Rectal smooth muscle tissue (tissue), 1 donor: Measurements from ENCODE around the gene DMD.
"Not testable (repeated sequence)": the region's sequence is repeated elsewhere in the genome, so short reads cannot be mapped to it uniquely, and the experiment has no call there.

Experiments
- H3K27ac ChIP-seq: one replicate; pipeline ENCODE4 v1.7.0; 2013; ENCODE audit warnings: low read depth, low read length, inconsistent platforms
- H3K27me3 ChIP-seq: one replicate; pipeline ENCODE4 v1.7.0; 2013; ENCODE audit warnings: low read length; ENCODE audit not compliant: control insufficient read depth, insufficient read depth
- H3K36me3 ChIP-seq: one replicate; pipeline ENCODE4 v1.7.0; 2013; ENCODE audit warnings: low read length; ENCODE audit not compliant: control insufficient read depth, insufficient read depth
- H3K4me1 ChIP-seq: one replicate; pipeline ENCODE4 v1.7.0; 2013; ENCODE audit warnings: low read length; ENCODE audit not compliant: control insufficient read depth, insufficient read depth
- H3K4me3 ChIP-seq: one replicate; pipeline ENCODE4 v1.7.0; 2013; ENCODE audit warnings: low read length
- H3K9ac ChIP-seq: one replicate; pipeline ENCODE4 v1.7.0; 2013; ENCODE audit warnings: low read length

DMD gene

DNA sequence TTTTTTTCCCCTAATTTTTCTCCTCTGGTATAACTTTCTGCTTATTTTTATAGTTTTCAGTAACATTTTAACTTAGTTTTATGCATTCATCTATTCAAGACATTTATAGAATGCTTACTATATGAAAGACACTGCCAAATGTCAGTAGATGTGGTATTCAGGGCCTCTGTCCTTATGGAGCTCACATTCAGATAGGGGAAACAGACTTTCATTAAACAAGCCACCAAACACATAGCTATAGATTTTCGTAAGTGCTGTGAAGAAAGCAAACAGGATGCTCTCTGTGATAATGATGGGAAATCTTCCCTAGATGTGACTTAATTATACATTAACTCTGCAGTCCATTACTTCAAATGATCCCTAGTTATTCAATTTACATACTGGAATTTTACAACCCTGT, 1777.5 kb downstream of the DMD start:
- no peak overlapping the region for H3K9ac ChIP-seq
- H3K27ac ChIP-seq, result no peak overlapping the region
- H3K36me3 ChIP-seq, result no peaks in the 10 kb centered on the region
- no peaks in the 10 kb centered on the region for H3K4me1 ChIP-seq
- no peaks in the 10 kb centered on the region for H3K27me3 ChIP-seq
- no peak overlapping the region for H3K4me3 ChIP-seq

DNA sequence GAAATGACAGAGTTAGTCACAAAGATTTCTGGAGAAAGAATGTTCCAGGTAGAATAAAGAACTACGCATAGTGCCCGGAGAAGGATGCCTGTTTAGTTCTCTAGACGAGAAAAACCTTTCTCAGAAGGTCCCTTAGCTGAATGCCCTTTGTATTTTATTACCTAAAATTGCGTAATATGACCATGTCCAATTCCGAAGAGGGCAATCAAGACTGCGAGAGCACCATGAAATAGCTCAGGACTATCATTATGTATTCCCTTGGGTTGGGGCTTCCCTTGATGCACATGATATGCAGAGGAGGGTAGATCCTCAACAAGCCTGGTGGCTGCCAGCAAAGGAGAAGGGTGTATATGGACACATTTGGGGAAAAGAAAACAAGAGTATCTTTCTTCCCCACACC, 1781.4 kb downstream of the DMD start:
- Histone ChIP-seq H3K4me1 (no peaks in the 10 kb centered on the region), H3K27ac (no peak overlapping the region), H3K27me3 (no peaks in the 10 kb centered on the region), H3K9ac (no peak overlapping the region), H3K36me3 (no peaks in the 10 kb centered on the region), H3K4me3 (no peak overlapping the region)

DNA sequence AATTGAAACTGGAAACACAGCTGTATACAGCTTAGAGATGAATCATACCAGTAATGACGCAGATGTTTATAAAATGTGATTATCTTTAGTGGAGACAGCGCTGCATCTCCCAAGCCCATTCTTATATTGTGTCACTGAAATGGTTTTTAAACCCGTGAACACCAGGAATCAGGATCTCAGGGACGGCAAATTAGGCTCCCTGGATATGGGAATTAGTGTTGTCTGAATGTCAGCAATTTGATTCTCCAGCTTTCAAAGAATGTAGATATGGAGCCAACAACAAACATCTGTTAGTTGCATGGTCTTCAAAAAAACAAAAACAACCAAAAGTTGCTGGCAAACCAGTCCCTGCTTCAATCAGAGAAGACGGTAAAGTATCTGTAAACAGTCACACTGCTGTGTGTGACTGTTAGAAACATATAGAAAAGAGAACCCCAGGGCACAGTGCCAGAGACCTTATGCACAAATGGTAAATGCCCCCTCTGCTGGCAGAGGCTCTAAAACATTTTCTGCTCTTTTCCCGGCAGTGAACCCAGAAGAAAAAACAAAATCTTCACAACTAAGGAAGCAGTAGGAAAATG, 1787.7 kb downstream of the DMD start:
- no peaks in the 10 kb centered on the region for H3K27me3 ChIP-seq
- H3K9ac ChIP-seq, result no peak overlapping the region
- no peaks in the 10 kb centered on the region for H3K4me1 ChIP-seq
- H3K4me3 ChIP-seq, result no peak overlapping the region
- H3K27ac ChIP-seq, result no peak overlapping the region
- H3K36me3 ChIP-seq, result no peaks in the 10 kb centered on the region

DNA sequence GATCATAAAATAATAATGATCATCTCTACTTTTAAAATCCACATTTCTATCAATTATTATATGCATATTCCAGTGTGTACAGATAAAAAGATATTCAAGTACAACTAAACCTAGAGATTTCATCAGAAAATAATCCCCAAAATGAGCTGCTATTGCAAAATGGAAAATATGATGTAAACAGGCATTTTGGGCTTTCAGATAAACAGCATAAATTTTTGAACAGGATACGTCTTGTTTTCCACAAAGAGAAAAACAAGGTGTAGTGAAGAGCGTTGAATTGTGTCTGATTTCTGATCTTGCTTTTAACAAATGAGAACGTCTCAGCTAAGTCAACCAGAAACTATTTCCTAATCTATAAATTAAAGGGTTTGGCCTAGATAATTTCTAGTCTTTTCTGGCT, 1789.9 kb downstream of the DMD start:
- no peak overlapping the region for H3K27ac ChIP-seq
- H3K4me3 ChIP-seq, result no peak overlapping the region
- no peaks in the 10 kb centered on the region for H3K27me3 ChIP-seq
- no peak overlapping the region for H3K9ac ChIP-seq
- H3K36me3 ChIP-seq, result no peaks in the 10 kb centered on the region
- no peaks in the 10 kb centered on the region for H3K4me1 ChIP-seq

DNA sequence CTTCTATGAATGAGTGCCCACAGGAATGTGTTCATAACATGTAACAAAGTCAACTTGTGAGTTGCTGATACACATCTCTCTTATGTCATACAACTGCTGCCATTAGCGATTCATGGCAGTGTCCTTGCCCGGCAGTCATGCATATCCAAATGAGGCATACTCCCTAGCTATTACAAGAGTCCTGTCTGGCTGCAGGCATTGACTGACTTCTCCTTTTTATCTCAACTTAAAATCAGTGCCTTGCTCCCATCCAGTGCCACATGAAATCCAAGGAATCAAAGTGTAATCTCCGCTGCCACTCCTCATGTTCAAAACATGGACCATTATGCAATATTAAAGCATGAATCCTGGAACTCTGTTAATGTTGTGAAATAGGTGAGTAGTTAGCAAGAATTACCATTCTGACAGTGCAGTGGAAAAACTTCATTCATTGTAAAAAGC, 1790.6 kb downstream of the DMD start:
- H3K4me3 ChIP-seq, result no peak overlapping the region
- no peaks in the 10 kb centered on the region for H3K36me3 ChIP-seq
- H3K27me3 ChIP-seq, result no peaks in the 10 kb centered on the region
- no peaks in the 10 kb centered on the region for H3K4me1 ChIP-seq
- no peak overlapping the region for H3K27ac ChIP-seq
- no peak overlapping the region for H3K9ac ChIP-seq

DNA sequence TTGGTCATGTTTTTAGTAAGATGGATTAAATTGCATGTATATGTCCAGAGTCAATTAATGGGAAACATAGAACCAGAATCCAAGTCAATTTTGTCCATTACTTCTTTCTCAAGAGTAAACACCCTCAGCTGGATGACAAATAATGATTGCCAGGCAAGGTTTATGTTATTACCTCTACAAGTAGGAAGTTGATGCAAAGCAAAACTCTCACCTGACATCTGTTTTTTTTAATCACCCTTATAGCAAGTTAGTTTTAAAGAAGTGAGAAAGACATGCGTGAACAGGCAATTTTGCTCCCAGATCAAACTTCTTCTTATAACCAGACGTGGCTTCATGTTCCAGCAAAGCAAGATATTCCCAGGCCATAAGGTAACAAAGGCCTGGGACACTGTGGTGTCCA, 1791.0 kb downstream of the DMD start:
- no peak overlapping the region for H3K4me3 ChIP-seq
- no peak overlapping the region for H3K27ac ChIP-seq
- H3K9ac ChIP-seq, result no peak overlapping the region
- H3K27me3 ChIP-seq, result no peaks in the 10 kb centered on the region
- no peaks in the 10 kb centered on the region for H3K4me1 ChIP-seq
- H3K36me3 ChIP-seq, result no peaks in the 10 kb centered on the region

DNA sequence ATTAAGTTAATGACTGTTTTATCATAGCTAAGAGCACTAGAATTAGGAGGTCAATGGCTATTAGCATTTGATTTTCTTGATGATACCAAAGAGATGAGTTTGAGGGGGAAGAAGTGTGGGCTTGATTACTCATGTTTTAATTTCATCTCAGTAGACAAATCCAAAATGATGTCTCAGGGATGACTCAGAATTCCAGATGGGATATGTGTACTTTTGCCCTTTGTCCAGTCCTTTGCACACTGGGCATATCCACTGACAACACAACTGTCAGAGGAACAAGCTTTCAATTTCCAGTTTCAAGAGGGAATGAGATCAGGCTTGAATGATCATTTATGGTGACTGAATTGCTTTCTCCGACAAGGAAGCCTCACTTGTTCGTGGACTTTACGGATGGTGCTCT, 1814.2 kb downstream of the DMD start:
- H3K9ac ChIP-seq, result no peak overlapping the region
- no peak overlapping the region for H3K27ac ChIP-seq
- H3K27me3 ChIP-seq, result no peaks in the 10 kb centered on the region
- no peaks in the 10 kb centered on the region for H3K36me3 ChIP-seq
- no peak overlapping the region for H3K4me3 ChIP-seq
- H3K4me1 ChIP-seq, result no peaks in the 10 kb centered on the region

DNA sequence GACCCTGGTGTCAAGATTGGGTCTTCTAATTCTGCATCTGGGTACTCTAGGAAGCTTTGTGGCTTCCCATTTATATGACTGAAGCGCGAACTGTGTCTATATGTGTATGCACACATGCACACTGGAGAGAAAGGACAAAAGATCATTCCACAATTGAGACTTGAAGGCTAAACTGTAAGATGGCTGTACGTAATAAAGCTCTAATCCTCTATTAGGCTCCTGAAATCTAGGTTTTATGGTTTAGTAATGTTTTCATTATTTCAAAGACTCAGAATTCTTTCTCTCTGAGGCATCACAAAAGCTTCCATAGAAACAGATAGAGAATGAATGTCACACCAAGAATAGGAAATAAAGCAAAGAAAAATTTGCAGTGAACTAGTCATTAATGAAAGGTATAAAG, 1818.8 kb downstream of the DMD start:
- no peak overlapping the region for H3K4me3 ChIP-seq
- no peak overlapping the region for H3K9ac ChIP-seq
- H3K27ac ChIP-seq, result no peak overlapping the region
- no peaks in the 10 kb centered on the region for H3K4me1 ChIP-seq
- H3K27me3 ChIP-seq, result no peaks in the 10 kb centered on the region
- no peaks in the 10 kb centered on the region for H3K36me3 ChIP-seq

DNA sequence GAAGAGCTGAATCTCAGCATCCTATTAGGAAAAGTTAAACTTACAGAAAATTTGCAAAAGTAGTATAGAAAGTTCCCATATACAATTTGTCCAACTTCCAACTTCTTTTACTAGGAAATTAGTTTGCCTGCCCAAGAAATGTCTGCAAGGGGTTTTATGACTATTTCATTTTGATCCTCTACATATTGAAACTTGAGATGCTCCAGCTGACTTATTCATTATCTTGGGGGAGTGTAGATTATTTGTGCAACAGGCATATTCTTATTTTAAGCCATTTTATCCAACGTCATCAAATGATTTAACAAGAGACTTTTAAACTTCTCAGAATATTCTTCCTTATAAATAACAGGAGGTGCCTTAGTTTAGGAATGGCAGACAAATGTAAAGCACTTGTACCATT, 1822.4 kb downstream of the DMD start:
- Histone ChIP-seq H3K36me3 (no peaks in the 10 kb centered on the region), H3K27me3 (no peaks in the 10 kb centered on the region), H3K27ac (no peak overlapping the region), H3K4me3 (no peak overlapping the region), H3K4me1 (no peaks in the 10 kb centered on the region), H3K9ac (no peak overlapping the region)

DNA sequence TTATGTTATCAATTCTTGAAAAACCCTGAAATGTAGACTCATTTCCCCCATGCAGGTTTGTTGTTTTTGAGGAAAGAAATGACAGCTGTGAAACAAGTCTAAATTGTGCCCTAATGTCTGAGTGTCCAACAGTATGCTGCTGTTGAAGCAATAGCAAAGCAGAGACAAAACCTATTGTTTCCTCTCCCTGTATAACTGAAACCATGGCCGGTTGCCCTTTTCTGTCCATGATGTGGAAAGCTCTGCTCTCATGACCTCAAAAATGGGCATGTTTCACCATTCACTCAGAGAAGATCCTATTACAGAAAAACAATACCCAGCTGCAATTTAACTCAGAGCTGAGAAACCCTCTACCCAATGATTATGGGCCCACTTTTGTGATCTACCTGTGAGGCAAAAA, 1826.9 kb downstream of the DMD start:
- no peak overlapping the region for H3K4me3 ChIP-seq
- H3K27ac ChIP-seq, result no peak overlapping the region
- H3K9ac ChIP-seq, result no peak overlapping the region
- no peaks in the 10 kb centered on the region for H3K27me3 ChIP-seq
- no peaks in the 10 kb centered on the region for H3K36me3 ChIP-seq
- H3K4me1 ChIP-seq, result no peaks in the 10 kb centered on the region

DNA sequence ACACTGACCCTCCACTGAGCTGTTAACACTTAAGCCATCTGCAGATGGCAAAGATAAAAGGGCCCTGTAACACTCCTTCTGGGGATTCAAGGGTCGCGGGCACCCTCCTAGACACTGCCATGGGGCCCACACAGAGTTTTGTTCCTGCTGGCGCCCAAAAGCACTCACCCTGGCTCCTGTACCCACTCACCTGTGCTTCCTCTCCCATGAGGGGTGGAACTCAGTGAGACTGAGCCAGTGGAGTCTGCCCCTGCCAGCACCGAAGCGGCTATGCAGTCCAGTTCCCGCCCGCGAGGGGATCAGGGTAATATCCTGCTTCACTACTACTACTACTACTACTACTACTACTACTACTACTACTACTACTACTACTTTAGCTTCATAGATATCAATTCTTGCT, 1827.4 kb downstream of the DMD start:
- Histone ChIP-seq H3K27me3 (no peaks in the 10 kb centered on the region), H3K36me3 (no peaks in the 10 kb centered on the region), H3K4me1 (no peaks in the 10 kb centered on the region), H3K27ac (no peak overlapping the region), H3K4me3 (no peak overlapping the region), H3K9ac (no peak overlapping the region)

DNA sequence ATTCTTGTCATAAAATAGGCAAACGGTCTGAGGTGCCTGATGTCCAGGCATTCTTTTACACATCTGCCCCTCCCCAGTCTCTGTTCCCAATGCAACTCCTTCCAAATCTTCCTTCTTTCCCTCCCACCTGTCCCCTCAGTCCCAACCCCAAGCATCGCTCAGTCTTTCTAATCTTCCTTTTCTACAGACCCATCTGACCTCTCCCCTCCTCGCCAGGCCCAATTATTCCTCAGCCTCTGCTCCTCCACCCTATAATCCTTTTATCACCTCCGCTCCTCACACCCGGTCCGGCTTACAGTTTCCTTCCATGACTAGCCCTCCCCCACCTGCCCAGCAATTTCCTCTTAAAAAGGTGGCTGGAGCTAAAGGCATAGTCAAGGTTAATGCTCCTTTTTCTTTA, 1832.4 kb downstream of the DMD start:
- not testable (repeated sequence) for H3K27ac ChIP-seq, H3K4me3 ChIP-seq, H3K9ac ChIP-seq, H3K27me3 ChIP-seq, H3K36me3 ChIP-seq, H3K4me1 ChIP-seq

DNA sequence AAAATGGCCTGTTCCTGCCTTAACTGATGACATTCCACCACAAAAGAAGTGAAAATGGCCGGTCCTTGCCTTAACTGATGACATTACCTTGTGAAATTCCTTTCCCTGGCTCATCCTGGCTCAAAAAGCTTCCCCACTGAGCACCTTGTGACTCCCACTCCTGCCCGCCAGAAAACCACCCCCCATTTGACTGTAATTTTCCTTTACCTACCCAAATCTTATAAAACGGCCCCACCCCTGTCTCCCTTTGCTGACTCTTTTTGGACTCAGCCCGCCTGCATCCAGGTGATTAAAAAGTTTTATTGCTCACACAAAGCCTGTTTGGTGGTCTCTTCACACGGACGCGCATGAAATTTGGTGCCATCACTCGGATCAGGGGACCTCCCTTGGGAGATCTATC, 1833.5 kb downstream of the DMD start:
- H3K4me3 ChIP-seq, H3K27me3 ChIP-seq, H3K27ac ChIP-seq, H3K4me1 ChIP-seq, H3K9ac ChIP-seq, H3K36me3 ChIP-seq: not testable (repeated sequence)
